HCT116 (cell line): Measurements from ENCODE around the gene MBLAC1. TPM values are rescaled to one million over a fixed set of nuclear protein-coding genes. Genes with fewer than 3 reads are reported as not detected.

Source experiments
- ATAC-seq: fragments of 200-7000 bp; cut with Tn5 transposase; 2 replicates; pipeline ENCODE4 v1.9.1; 2020; ENCODE audit warnings: mild to moderate bottlenecking, moderate library complexity
- BruUV-seq: library from RNA; stranded (reverse); fragments of 400-500 nt; replicated peaks from 2 replicates; lab custom pipeline; 2021; lab: Mats Ljungman, UMichigan
- CTCF ChIA-PET: fragments of 300-600 bp; sonication (Branson Sonifier 250); formaldehyde crosslinking; loops from one replicate; lab custom pipeline; 2021; ENCODE audit warnings: antibody characterized with exemption; lab: Charles Lee
- POLR2A ChIA-PET: fragments of 300-600, 350-600 bp; sonication (Branson Sonifier 250); formaldehyde crosslinking; loops from one replicate; lab custom pipeline; 2021; ENCODE audit warnings: antibody characterized with exemption; lab: Charles Lee
- RAD21 ChIA-PET, 2 experiments: fragments of 300-600 bp; sonication (Branson Sonifier 250); formaldehyde crosslinking; loops; one replicate each; lab custom pipeline; 2023; ENCODE audit warnings: low total read pairs in 2 of 2; ENCODE audit not compliant: uncharacterized antibody in 2 of 2, unreplicated experiment in 2 of 2, low non-redundant PET in 1 of 2; lab: Charles Lee
- DNase-seq: peaks from one replicate; pipeline ENCODE4 v3.0.0-alpha.2; 2010; ENCODE audit warnings: low read depth, low spot score
- H2AFZ ChIP-seq: fragments of 200-600 bp; shearing (Covaris generic), sonication (generic); 2 replicates; pipeline ENCODE4 v1.6.1; 2017; ENCODE audit warnings: low read depth, mixed run types, mixed read lengths, antibody characterized with exemption, low read length; ENCODE audit not compliant: poor library complexity, severe bottlenecking
- H3K27ac ChIP-seq: 2 replicates; pipeline ENCODE4 v1.5.1; 2012; ENCODE audit warnings: low read depth, low read length
- H3K27me3 ChIP-seq: fragments of 200-600 bp; sonication (generic); 2 replicates; pipeline ENCODE4 v1.6.1; 2016; ENCODE audit warnings: mixed run types, low read length, mixed read lengths; ENCODE audit not compliant: insufficient read depth
- H3K36me3 ChIP-seq, 2 experiments: fragments of 200-500 bp in 1 of 2; fragments of 200-600 bp in 1 of 2; sonication (Bioruptor generic) in 1 of 2; sonication (generic) in 1 of 2; 2 replicates each; pipeline versions ENCODE4 v1.5.1 to v1.6.1; 2014 to 2016; ENCODE audit warnings: low read length in 2 of 2, inconsistent platforms in 1 of 2, mixed read lengths in 1 of 2, mixed run types in 1 of 2; ENCODE audit not compliant: insufficient read depth in 2 of 2, control insufficient read depth in 1 of 2
- H3K4me1 ChIP-seq, 2 experiments: fragments of 200-600 bp in 1 of 2; sonication (generic) in 1 of 2; 2 replicates each; pipeline versions ENCODE4 v1.5.1 to v1.6.1; 2012 to 2017; ENCODE audit warnings: low read length in 2 of 2, inconsistent platforms in 1 of 2, mild to moderate bottlenecking in 1 of 2, mixed read lengths in 1 of 2, mixed run types in 1 of 2, moderate library complexity in 1 of 2; ENCODE audit not compliant: insufficient read depth in 2 of 2, control insufficient read depth in 1 of 2
- H3K4me2 ChIP-seq: fragments of 200-600 bp; sonication (generic); 2 replicates; pipeline ENCODE4 v1.6.1; 2017; ENCODE audit warnings: mixed run types, low read length, mixed read lengths
- H3K4me3 ChIP-seq, 2 experiments: fragments of 200-600 bp in 1 of 2; sonication (generic) in 1 of 2; replicated peaks in 1 of 2; 2 replicates each; pipeline ENCODE4 v1.5.1; 2011 to 2016; ENCODE audit warnings: low read length in 2 of 2, control low read depth in 1 of 2, low read depth in 1 of 2, mild to moderate bottlenecking in 1 of 2, mixed read lengths in 1 of 2, mixed run types in 1 of 2
- H3K79me2 ChIP-seq: fragments of 200-600 bp; sonication (generic); 2 replicates; pipeline ENCODE4 v1.6.1; 2017; ENCODE audit warnings: mild to moderate bottlenecking, mixed run types, low read length, moderate library complexity, mixed read lengths; ENCODE audit not compliant: insufficient read depth
- H3K9ac ChIP-seq: fragments of 200-600 bp; sonication (generic); 2 replicates; pipeline ENCODE4 v1.6.1; 2016; ENCODE audit warnings: low read length, mixed read lengths
- H3K9me2 ChIP-seq: fragments of 200-600 bp; sonication (generic), shearing (Covaris generic); 2 replicates; pipeline ENCODE4 v1.6.1; 2017; ENCODE audit warnings: mixed run types, mild to moderate bottlenecking, moderate library complexity; ENCODE audit not compliant: insufficient read depth
- H3K9me3 ChIP-seq, 2 experiments: fragments of 200-500 bp in 1 of 2; fragments of 200-600 bp in 1 of 2; sonication (Bioruptor generic) in 1 of 2; sonication (generic) in 1 of 2; 2 replicates each; pipeline ENCODE4 v1.6.1; 2014 to 2017; ENCODE audit warnings: low read length in 2 of 2, mixed read lengths in 2 of 2, inconsistent platforms in 1 of 2, low read depth in 1 of 2, mild to moderate bottlenecking in 1 of 2, mixed run types in 1 of 2, moderate library complexity in 1 of 2; ENCODE audit not compliant: control insufficient read depth in 1 of 2, insufficient read depth in 1 of 2
- H4K20me1 ChIP-seq: fragments of 200-600 bp; sonication (generic), shearing (Covaris generic); 2 replicates; pipeline ENCODE4 v1.6.1; 2017; ENCODE audit warnings: mixed run types, mild to moderate bottlenecking, moderate library complexity; ENCODE audit not compliant: insufficient read depth
- ATF3 ChIP-seq: IDR thresholded peaks from 2 replicates; pipeline ENCODE4 v1.6.1; 2012
- EGR1 ChIP-seq: IDR thresholded peaks from 2 replicates; pipeline ENCODE4 v1.6.1; 2012; ENCODE audit warnings: low read depth
- EZH2 ChIP-seq: fragments of 200-600 bp; sonication (generic); IDR thresholded peaks from 2 replicates; pipeline ENCODE4 v1.6.1; 2017; ENCODE audit warnings: antibody characterized with exemption, mixed run types
- EZH2phosphoT487 ChIP-seq: fragments of 200-600 bp; IDR thresholded peaks from 2 replicates; pipeline ENCODE4 v1.6.1; 2018; ENCODE audit warnings: antibody characterized with exemption, borderline replicate concordance
- JUND ChIP-seq: IDR thresholded peaks from 2 replicates; pipeline ENCODE4 v1.6.1; 2012
- POLR2A ChIP-seq: IDR thresholded peaks from 2 replicates; pipeline ENCODE4 v1.7.0; 2011; ENCODE audit warnings: borderline replicate concordance; ENCODE audit not compliant: insufficient read depth, insufficient read length; ENCODE audit errors: extremely low read depth
- POLR2AphosphoS5 ChIP-seq: IDR thresholded peaks from 2 replicates; pipeline ENCODE4 v1.6.1; 2011; ENCODE audit warnings: mild to moderate bottlenecking, low read depth, low read length, moderate library complexity
- RAD21 ChIP-seq: IDR thresholded peaks from 2 replicates; pipeline ENCODE4 v1.6.1; 2012; ENCODE audit warnings: low read depth, mild to moderate bottlenecking
- REST ChIP-seq: IDR thresholded peaks from 2 replicates; pipeline ENCODE4 v1.6.1; 2012; ENCODE audit warnings: low read depth
- SIN3A ChIP-seq: IDR thresholded peaks from 2 replicates; pipeline ENCODE4 v1.6.1; 2012; ENCODE audit warnings: low read depth
- SP1 ChIP-seq: IDR thresholded peaks from 2 replicates; pipeline ENCODE4 v1.6.1; 2012; ENCODE audit warnings: low read depth
- TCF7L2 ChIP-seq: IDR thresholded peaks from 2 replicates; pipeline ENCODE4 v1.7.0; 2011; ENCODE audit warnings: borderline replicate concordance, inconsistent platforms; ENCODE audit not compliant: insufficient read depth, insufficient read length; ENCODE audit errors: extremely low read depth
- YY1 ChIP-seq: IDR thresholded peaks from 2 replicates; pipeline ENCODE4 v1.6.1; 2011; ENCODE audit warnings: low read length, low read depth, moderate library complexity, mild to moderate bottlenecking; ENCODE audit not compliant: insufficient replicate concordance; ENCODE audit errors: extremely low read depth
- ZFX ChIP-seq: fragments of 450-650 bp; IDR thresholded peaks from 2 replicates; pipeline ENCODE4 v1.6.1; 2017
- intact Hi-C: fragments of 100-400 bp; cut with micrococcal nuclease; formaldehyde crosslinking; loops from 2 replicates; pipeline ENCODE4 v1.10.0; 2022
- total RNA-seq: library from RNA; stranded (reverse); gene quantifications from one replicate; pipeline ENCODE4 v1.2.1, GENCODE V29; 2021; ENCODE audit not compliant: unreplicated experiment
- TF ChIP-seq, protein P1 (sequence below), 3 experiments: fragments of 200-600 bp in 1 of 3; sonication (generic) in 1 of 3; IDR thresholded peaks in 2 of 3; conservative IDR thresholded peaks in 1 of 3; 2 replicates each; pipeline ENCODE4 v1.5.1; 2012 to 2017; ENCODE audit warnings: low read depth in 2 of 3, low read length in 2 of 3, antibody characterized with exemption in 1 of 3, borderline replicate concordance in 1 of 3, control low read depth in 1 of 3, mild to moderate bottlenecking in 1 of 3, mixed read lengths in 1 of 3, mixed run types in 1 of 3, moderate library complexity in 1 of 3; ENCODE audit not compliant: insufficient read depth in 1 of 3
- TF ChIP-seq, protein P2 (sequence below): IDR thresholded peaks from 2 replicates; pipeline ENCODE4 v1.6.1; 2012

The MBLAC1 gene
- total RNA-seq, 1 experiment from 2014 or later = 2.0 TPM

DNA sequence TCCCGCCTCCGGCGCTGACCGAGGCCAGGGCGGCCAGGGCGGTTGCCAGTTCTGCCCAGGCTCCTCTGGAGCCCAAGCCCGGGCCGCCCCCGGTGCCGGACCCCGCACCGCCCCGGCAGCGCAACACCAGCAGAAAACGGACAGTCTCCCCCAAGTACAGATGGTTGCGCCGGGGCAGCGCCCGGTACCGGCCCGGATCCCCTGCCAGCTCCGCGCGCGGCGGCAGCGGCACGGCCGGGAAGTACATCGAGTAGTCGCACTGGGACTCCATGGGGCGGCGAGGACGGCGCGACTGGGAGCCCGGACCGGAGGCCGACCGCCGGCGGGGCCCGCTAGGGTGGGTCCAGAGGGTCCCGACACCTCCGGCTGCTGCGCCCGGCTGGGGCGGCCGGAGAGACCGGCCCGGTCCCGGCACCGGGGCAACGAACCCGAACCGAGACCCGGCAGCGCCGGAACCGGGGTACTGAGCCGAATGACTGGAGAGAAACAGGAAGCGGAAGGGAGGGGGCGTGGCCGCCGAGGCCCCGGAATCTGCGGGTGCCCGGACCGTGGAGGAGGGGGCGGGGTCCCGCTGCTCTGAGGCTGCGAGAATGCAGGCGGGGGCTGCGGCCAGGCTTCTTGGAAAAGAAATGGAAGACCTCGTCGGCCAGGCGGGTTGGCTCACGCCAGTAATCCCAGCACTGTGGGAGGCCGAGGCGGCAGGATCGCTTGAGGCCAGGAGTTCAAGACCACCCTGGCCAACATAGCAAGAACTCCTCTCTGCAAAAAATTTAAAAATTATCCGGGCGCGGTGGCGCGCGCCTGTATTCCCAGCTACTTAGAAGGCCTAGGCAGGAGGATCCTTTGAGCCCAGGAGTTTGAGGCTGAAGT lies 31.7 kb downstream of the MBLAC1 start, which contains the start of gene TRAPPC14:
Gene TRAPPC14 (minus strand): TSS at position 495 of the 870 bp plus-strand sequence. CDS start 224 bp downstream, at position 271.
- TF ChIP-seq YY1 = peak; percentile 5
- peak; percentile 88 for TF ChIP-seq POLR2AphosphoS5
- TF ChIP-seq ATF3 = no peak
- TF ChIP-seq JUND = no peak
- TF ChIP-seq RAD21 = no peak
- peak; percentile 60; the same call in 1 of the 2 replicates for TF ChIP-seq SIN3A
- no peak for TF ChIP-seq EZH2phosphoT487
- no peak for TF ChIP-seq REST
- peak; percentile 47; the same call in 1 of the 2 replicates for TF ChIP-seq ZFX
- TF ChIP-seq, protein P1, sequence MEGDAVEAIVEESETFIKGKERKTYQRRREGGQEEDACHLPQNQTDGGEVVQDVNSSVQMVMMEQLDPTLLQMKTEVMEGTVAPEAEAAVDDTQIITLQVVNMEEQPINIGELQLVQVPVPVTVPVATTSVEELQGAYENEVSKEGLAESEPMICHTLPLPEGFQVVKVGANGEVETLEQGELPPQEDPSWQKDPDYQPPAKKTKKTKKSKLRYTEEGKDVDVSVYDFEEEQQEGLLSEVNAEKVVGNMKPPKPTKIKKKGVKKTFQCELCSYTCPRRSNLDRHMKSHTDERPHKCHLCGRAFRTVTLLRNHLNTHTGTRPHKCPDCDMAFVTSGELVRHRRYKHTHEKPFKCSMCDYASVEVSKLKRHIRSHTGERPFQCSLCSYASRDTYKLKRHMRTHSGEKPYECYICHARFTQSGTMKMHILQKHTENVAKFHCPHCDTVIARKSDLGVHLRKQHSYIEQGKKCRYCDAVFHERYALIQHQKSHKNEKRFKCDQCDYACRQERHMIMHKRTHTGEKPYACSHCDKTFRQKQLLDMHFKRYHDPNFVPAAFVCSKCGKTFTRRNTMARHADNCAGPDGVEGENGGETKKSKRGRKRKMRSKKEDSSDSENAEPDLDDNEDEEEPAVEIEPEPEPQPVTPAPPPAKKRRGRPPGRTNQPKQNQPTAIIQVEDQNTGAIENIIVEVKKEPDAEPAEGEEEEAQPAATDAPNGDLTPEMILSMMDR (IDR thresholded peaks at IDR 0.05 in 2 of 3, conservative IDR thresholded peaks at IDR 0.05 in 1 of 3; ENCODE audit: borderline replicate concordance in 1 of 3, insufficient read depth in 1 of 3, low read depth in 2 of 3, low read length in 2 of 3) = no peak
- TF ChIP-seq, protein P2, sequence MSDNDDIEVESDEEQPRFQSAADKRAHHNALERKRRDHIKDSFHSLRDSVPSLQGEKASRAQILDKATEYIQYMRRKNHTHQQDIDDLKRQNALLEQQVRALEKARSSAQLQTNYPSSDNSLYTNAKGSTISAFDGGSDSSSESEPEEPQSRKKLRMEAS = peak; percentile 58
- no peak; the same call in 1 of the 2 replicates for TF ChIP-seq EGR1
- no peak for TF ChIP-seq TCF7L2
- TF ChIP-seq SP1 = peak; percentile 60
- no peak for TF ChIP-seq EZH2
- TF ChIP-seq POLR2A = peak; percentile 76
- peaks cover 24 to 32% of the 10 kb centered on the region in 2 experiments for H3K4me1 ChIP-seq
- H4K20me1 ChIP-seq = no peaks in the 10 kb centered on the region
- peak; percentile 77 for ATAC-seq
- H3K79me2 ChIP-seq = peaks cover 16% of the 10 kb centered on the region; the same call in 1 of the 2 replicates
- H3K27me3 ChIP-seq = no peaks in the 10 kb centered on the region
- BruUV-seq = no TSS peak
- POLR2A ChIA-PET = no interaction called here
- RAD21 ChIA-PET = no interaction called here
- intact Hi-C loops = no loop called here
- no peaks in the 10 kb centered on the region for H3K9me3 ChIP-seq
- CTCF ChIA-PET = no interaction called here
- H3K9me2 ChIP-seq = no peaks in the 10 kb centered on the region
- peak within 1 kb of the TSS; percentile 91 for H3K27ac ChIP-seq
- H2AFZ ChIP-seq = peak within 1 kb of the TSS; percentile 24
- no peak for DNase-seq
- peak within 1 kb of the TSS; percentile 84 for H3K9ac ChIP-seq
- H3K36me3 ChIP-seq = peaks cover 14 to 16% of the 10 kb centered on the region in 2 experiments; a peak in 3 of 4 replicates
- H3K4me3 ChIP-seq = peak within 1 kb of the TSS; percentile 56 to 91
- peak within 1 kb of the TSS; percentile 93 for H3K4me2 ChIP-seq
